Uterus (tissue), 4 donors: ENCODE measurements around the gene UBE2N. TPM values are rescaled to one million over a fixed set of nuclear protein-coding genes. Genes with fewer than 3 reads are reported as not detected.
"Not testable (repeated sequence)": the region's sequence is repeated elsewhere in the genome, so short reads cannot be mapped to it uniquely, and the experiment has no call there.

ENCODE experiments used
- DNase-seq, 2 donors: peaks; one replicate each; pipeline ENCODE4 v3.0.0-alpha.2; 2019 to 2020
- H3K27ac ChIP-seq, 2 donors: fragments of 200-600 bp; sonication (generic); 1 replicate in 1 of 2; 2 replicates in 1 of 2; pipeline ENCODE4 v1.5.1; 2016 to 2018
- H3K27me3 ChIP-seq, 2 donors: fragments of 200-600 bp; sonication (generic); one replicate each; pipeline ENCODE4 v1.5.1; 2018 to 2019; ENCODE audit warnings: control low read depth in 1 of 2
- H3K36me3 ChIP-seq, 2 donors: fragments of 200-600 bp; sonication (generic); one replicate each; pipeline ENCODE4 v1.5.1; 2019; ENCODE audit warnings: control low read depth in 1 of 2
- H3K4me1 ChIP-seq, 2 donors: fragments of 200-600 bp; sonication (generic); one replicate each; pipeline ENCODE4 v1.5.1; 2018 to 2019; ENCODE audit warnings: control low read depth in 1 of 2
- H3K4me3 ChIP-seq, 2 donors: fragments of 200-600 bp; sonication (generic); 1 replicate in 1 of 2; 2 replicates in 1 of 2; pipeline ENCODE4 v1.5.1; 2018 to 2019; ENCODE audit warnings: mild to moderate bottlenecking in 1 of 2
- H3K9me3 ChIP-seq, 2 donors: fragments of 200-600 bp; sonication (generic); one replicate each; pipeline ENCODE4 v1.5.1; 2019; ENCODE audit warnings: control low read depth in 1 of 2
- CTCF ChIP-seq, 4 experiments: fragments of 200-600 bp in 2 of 4; fragments of 450-650 bp in 2 of 4; sonication (generic) in 2 of 4; IDR thresholded peaks; one replicate each; pipeline ENCODE4 v1.5.1; 2016 to 2019; ENCODE audit warnings: antibody characterized with exemption in 4 of 4, mild to moderate bottlenecking in 2 of 4, moderate library complexity in 1 of 4
- POLR2A ChIP-seq, 2 donors: fragments of 450-650 bp; IDR thresholded peaks; one replicate each; pipeline ENCODE4 v1.6.1; 2016; ENCODE audit warnings: antibody characterized with exemption in 2 of 2, mild to moderate bottlenecking in 1 of 2, moderate library complexity in 1 of 2
- intact Hi-C: fragments of 100-400 bp; cut with DNase I; formaldehyde crosslinking; loops from one replicate; pipeline ENCODE4 v1.15.1; 2023; ENCODE audit warnings: low total_unique reads
- total RNA-seq, 4 donors: library from RNA; depleted of rRNA in 3 of 4; stranded (reverse); fragments of >200 nt in 3 of 4; gene quantifications; one replicate each; pipeline versions ENCODE4 v1.1.0 to v1.2.4, GENCODE V29; 2014 to 2023
- donor health status: DM: yes; HTN: yes; CAD: no.

Gene UBE2N
- total RNA-seq, 4 donors from 2014 or later = 22.4 to 102 (median 31.4) TPM

- H3K36me3 ChIP-seq = no peaks in the 10 kb centered on the region
- intact Hi-C loops = no loop called here
- peak overlapping the region in 1 of 2 donors; percentile 3 for H3K27ac ChIP-seq
- no peaks in the 10 kb centered on the region for H3K4me1 ChIP-seq
- H3K9me3 ChIP-seq = no peaks in the 10 kb centered on the region
- no peak overlapping the region for H3K4me3 ChIP-seq
- no peak for DNase-seq
- no peak for TF ChIP-seq CTCF (IDR thresholded peaks at IDR 0.05)
- no peak for TF ChIP-seq POLR2A (IDR thresholded peaks at IDR 0.05)
- no peaks in the 10 kb centered on the region for H3K27me3 ChIP-seq
Observed at GRCh38 chr12:93422050-93422449, 19.7 kb downstream of the UBE2N start.

GRCh38 chr12:93419388-93420034, 22.2 kb downstream of the UBE2N start:
- Histone ChIP-seq H3K9me3 (no peaks in the 10 kb centered on the region), H3K27me3 (no peaks in the 10 kb centered on the region), H3K27ac (no peak overlapping the region), H3K4me1 (peaks cover 0 to 8% of the 10 kb centered on the region in 2 donors), H3K36me3 (no peaks in the 10 kb centered on the region), H3K4me3 (no peak overlapping the region)
- no peak for DNase-seq
- no peak for TF ChIP-seq POLR2A (IDR thresholded peaks at IDR 0.05)
- peak; percentile 52 to 63 (median 54) for TF ChIP-seq CTCF (IDR thresholded peaks at IDR 0.05)
- intact Hi-C loops = no loop called here

- no peaks in the 10 kb centered on the region for H3K27me3 ChIP-seq
- H3K36me3 ChIP-seq = no peaks in the 10 kb centered on the region
- no peak for DNase-seq
- no peak overlapping the region for H3K27ac ChIP-seq
- intact Hi-C loops = no loop called here
- no peaks in the 10 kb centered on the region for H3K9me3 ChIP-seq
- H3K4me3 ChIP-seq = no peak overlapping the region
- H3K4me1 ChIP-seq = peaks cover 0 to 8% of the 10 kb centered on the region in 2 donors
- TF ChIP-seq POLR2A (IDR thresholded peaks at IDR 0.05) (no peak), CTCF (IDR thresholded peaks at IDR 0.05) (no peak)
Observed at GRCh38 chr12:93417967-93418480, 23.7 kb downstream of the UBE2N start.

DNA sequence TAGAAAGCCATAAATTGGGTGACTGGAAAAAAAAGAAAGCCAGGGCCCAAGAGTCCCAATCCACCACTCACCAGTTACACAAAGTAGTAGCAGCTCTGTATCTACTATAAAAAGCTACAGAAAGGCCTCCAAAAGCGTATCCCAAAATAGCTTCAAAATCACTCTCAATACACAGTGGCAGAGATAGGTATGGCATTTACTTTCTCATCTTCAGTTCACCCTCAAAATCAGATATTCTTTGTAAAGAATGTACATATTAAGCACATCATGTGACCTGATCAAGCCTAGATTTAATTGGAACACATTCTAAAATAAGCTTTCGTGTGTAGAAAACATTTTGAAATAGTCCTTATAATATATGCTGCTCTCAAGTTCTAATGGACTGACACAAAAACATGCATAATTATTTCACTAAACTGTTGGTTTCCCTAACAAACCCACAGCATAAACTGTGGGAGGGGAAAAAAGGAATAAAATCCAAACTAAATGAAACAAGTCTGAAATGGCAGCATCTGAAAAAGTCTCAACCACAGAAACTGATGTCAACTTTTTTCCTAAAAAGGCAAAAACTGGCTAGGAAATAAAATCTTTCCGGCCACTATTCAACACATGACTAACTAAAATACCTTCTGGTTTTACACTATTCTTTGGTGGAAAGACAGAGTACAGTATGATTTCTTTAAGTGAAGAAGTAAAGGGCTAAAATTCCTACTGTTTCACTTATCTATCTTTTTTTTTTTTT, 25.9 kb downstream of the UBE2N start:
- intact Hi-C loops = no loop called here
- H3K4me3 ChIP-seq = no peak overlapping the region
- peaks cover 0 to 8% of the 10 kb centered on the region in 2 donors for H3K4me1 ChIP-seq
- H3K9me3 ChIP-seq = no peaks in the 10 kb centered on the region
- no peak for DNase-seq
- no peak for TF ChIP-seq CTCF (IDR thresholded peaks at IDR 0.05)
- no peak for TF ChIP-seq POLR2A (IDR thresholded peaks at IDR 0.05)
- H3K27ac ChIP-seq = peak overlapping the region in 1 of 2 donors; percentile 69
- H3K36me3 ChIP-seq = no peaks in the 10 kb centered on the region
- H3K27me3 ChIP-seq = no peaks in the 10 kb centered on the region

- TF ChIP-seq POLR2A (IDR thresholded peaks at IDR 0.05) (no peak), CTCF (IDR thresholded peaks at IDR 0.05) (no peak)
- intact Hi-C loops = no loop called here
- Histone ChIP-seq H3K9me3 (no peaks in the 10 kb centered on the region), H3K27ac (no peak overlapping the region), H3K27me3 (no peaks in the 10 kb centered on the region), H3K4me1 (peaks cover 0 to 8% of the 10 kb centered on the region in 2 donors), H3K4me3 (no peak overlapping the region), H3K36me3 (no peaks in the 10 kb centered on the region)
- no peak for DNase-seq
Observed at GRCh38 chr12:93413064-93413463, 28.7 kb downstream of the UBE2N start.

- H3K36me3 ChIP-seq, H3K9me3 ChIP-seq, DNase-seq, H3K4me1 ChIP-seq, H3K4me3 ChIP-seq, H3K27ac ChIP-seq, H3K27me3 ChIP-seq, intact Hi-C loops: not testable (repeated sequence)
Observed at GRCh38 chr12:93412396-93412795, 29.4 kb downstream of the UBE2N start.

DNA sequence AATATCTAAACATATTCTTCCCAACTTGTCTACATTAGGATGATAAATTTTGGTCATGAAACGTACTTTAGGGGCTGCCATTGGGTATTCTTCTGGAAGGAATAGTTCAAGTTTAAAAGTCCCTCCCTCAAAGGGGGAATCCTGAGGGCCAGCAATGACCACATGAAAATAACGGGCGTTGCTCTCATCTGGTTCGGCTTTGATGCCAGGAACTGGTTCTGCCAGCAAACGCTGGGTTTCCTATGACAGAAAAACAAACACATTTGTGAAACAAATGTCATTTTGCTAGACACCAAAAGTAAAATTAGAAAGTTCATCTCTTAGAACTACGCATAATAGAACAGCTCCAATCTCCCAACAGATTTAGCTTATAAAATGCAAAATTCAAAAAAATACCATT, 30.7 kb downstream of the UBE2N start:
- H3K4me3 ChIP-seq, H3K27me3 ChIP-seq, H3K9me3 ChIP-seq, H3K36me3 ChIP-seq, H3K4me1 ChIP-seq, DNase-seq, intact Hi-C loops, H3K27ac ChIP-seq: not testable (repeated sequence)
